ENCODE measurements around the gene COX7A2L.
A peak's percentile ranks its signal among the peaks of the same experiment; 100 is the strongest.
"Not testable (repeated sequence)": the region's sequence is repeated elsewhere in the genome, so short reads cannot be mapped to it uniquely, and the experiment has no call there.

Gene COX7A2L

DNA sequence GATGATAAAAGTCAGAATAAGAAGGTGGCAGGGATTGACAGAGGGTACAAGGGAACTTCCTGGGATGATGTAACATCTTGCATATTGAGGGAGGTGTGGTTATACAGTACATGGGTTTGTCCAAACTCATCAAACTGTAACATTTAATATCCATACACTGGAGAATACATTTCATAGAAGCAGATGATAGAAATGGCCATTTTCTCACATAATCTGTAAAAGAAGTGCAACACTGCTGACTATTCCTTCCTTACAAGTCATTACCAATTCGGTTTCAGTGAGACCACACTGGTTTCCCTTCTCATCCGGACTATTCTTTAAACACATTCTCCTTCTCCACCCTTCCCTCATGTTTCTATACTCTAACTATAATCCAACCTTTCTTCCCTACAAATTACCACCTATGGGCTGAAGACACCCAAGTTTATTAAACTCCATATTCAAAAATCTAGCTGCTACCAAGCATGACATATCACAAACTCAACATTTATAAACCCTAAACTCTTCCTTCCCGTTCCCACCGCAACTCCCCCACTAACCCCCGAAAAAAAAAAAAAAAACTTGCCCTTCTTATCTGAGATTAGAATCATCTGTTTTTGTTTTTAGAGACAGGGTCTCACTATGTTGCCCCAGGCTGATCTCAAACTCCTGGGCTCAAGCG is 1.6 kb downstream of the COX7A2L start:
- peaks cover 15% of the 10 kb centered on the region for H3K27me3 ChIP-seq (ENCODE audit: insufficient read depth, insufficient read length)
- peaks cover 6% of the 10 kb centered on the region for H3K36me3 ChIP-seq (ENCODE audit: insufficient read depth, insufficient read length, low read length)
- no peaks in the 10 kb centered on the region for H3K4me1 ChIP-seq (ENCODE audit: insufficient read depth, insufficient read length)
- DNase-seq (ENCODE audit: low read depth, low spot score), result no peak
- no peaks in the 10 kb centered on the region for H3K9me3 ChIP-seq (ENCODE audit: insufficient read depth, low read length)
- TF ChIP-seq ZNF274 (IDR thresholded peaks at IDR 0.05; ENCODE audit: low read depth, low read length) (no peak), SUZ12 (IDR thresholded peaks at IDR 0.05; ENCODE audit: extremely low read depth, insufficient read depth, insufficient read length) (no peak)
- peak overlapping the region; percentile 99 for H3K4me3 ChIP-seq (ENCODE audit: insufficient read length, low read depth)
- no peak overlapping the region for H3K9ac ChIP-seq (ENCODE audit: insufficient read length, low read depth)

DNA sequence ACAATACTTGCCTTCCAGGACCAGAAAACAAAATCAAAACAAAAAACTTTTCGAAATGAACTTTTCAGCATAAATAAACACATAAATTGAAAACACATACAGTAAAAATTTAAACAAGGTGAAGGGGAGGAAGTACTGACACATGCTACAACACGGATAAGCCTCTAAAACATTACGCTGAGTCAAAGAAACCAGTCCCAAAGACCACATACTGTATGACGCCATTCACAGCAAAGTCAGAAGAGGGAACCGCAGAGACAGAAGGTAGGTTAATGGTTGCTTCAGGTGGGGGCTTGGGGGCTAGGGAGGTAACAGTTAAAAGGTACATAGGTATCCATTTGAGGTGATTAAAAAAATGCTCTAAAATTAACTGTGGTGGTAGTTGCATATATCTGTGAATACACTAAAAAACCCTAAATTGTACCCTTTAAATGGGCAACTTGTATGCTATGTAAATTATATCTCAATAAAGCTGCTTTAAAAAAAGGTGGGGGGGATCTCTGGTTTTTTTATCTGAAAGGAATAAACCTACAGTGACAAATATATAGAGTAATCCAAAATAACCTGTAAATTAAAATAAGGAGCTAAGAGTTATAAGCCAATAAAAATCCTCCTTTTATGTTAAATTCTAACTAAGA is 7.1 kb downstream of the COX7A2L start:
- H3K4me3 ChIP-seq (ENCODE audit: insufficient read length, low read depth), result no peak overlapping the region
- peaks cover 38% of the 10 kb centered on the region for H3K36me3 ChIP-seq (ENCODE audit: insufficient read depth, insufficient read length, low read length)
- no peak for DNase-seq (ENCODE audit: low read depth, low spot score)
- H3K4me1 ChIP-seq (ENCODE audit: insufficient read depth, insufficient read length), result no peaks in the 10 kb centered on the region
- H3K9ac ChIP-seq (ENCODE audit: insufficient read length, low read depth), result no peak overlapping the region
- H3K9me3 ChIP-seq (ENCODE audit: insufficient read depth, low read length), result no peaks in the 10 kb centered on the region
- no peak for TF ChIP-seq SUZ12 (IDR thresholded peaks at IDR 0.05; ENCODE audit: extremely low read depth, insufficient read depth, insufficient read length)
- TF ChIP-seq YY1 (IDR thresholded peaks at IDR 0.05; ENCODE audit: insufficient read depth, insufficient read length), result no peak
- TF ChIP-seq ZNF274 (IDR thresholded peaks at IDR 0.05; ENCODE audit: low read depth, low read length), result no peak
- H3K27me3 ChIP-seq (ENCODE audit: insufficient read depth, insufficient read length), result no peaks in the 10 kb centered on the region

DNA sequence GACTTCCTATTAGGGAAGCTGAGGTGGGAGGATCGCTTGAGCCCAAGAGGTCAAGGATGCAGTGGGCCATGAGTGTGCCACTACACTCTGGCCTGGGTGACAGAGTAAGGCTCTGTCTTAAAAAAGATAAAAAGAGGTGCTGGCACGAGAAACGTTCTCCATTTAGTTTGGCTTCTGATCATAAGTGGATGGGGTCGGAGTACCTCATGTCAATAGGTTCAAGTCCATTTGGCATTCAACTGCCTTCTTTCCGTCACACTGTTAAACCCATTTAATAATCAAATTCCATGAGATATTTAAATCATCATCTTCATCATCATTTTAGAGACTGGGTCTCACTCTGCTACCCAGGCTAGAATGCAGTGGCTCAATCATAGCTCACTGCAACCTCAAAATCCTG is 9.2 kb downstream of the COX7A2L start:
- peaks cover 44% of the 10 kb centered on the region for H3K36me3 ChIP-seq (ENCODE audit: insufficient read depth, insufficient read length, low read length)
- TF ChIP-seq SUZ12 (IDR thresholded peaks at IDR 0.05; ENCODE audit: extremely low read depth, insufficient read depth, insufficient read length), result no peak
- TF ChIP-seq ZNF274 (IDR thresholded peaks at IDR 0.05; ENCODE audit: low read depth, low read length), result no peak
- no peak for TF ChIP-seq YY1 (IDR thresholded peaks at IDR 0.05; ENCODE audit: insufficient read depth, insufficient read length)
- H3K4me3 ChIP-seq (ENCODE audit: insufficient read length, low read depth), result no peak overlapping the region
- no peaks in the 10 kb centered on the region for H3K27me3 ChIP-seq (ENCODE audit: insufficient read depth, insufficient read length)
- DNase-seq (ENCODE audit: low read depth, low spot score), result no peak
- no peaks in the 10 kb centered on the region for H3K9me3 ChIP-seq (ENCODE audit: insufficient read depth, low read length)
- H3K4me1 ChIP-seq (ENCODE audit: insufficient read depth, insufficient read length), result no peaks in the 10 kb centered on the region
- H3K9ac ChIP-seq (ENCODE audit: insufficient read length, low read depth), result no peak overlapping the region

DNA sequence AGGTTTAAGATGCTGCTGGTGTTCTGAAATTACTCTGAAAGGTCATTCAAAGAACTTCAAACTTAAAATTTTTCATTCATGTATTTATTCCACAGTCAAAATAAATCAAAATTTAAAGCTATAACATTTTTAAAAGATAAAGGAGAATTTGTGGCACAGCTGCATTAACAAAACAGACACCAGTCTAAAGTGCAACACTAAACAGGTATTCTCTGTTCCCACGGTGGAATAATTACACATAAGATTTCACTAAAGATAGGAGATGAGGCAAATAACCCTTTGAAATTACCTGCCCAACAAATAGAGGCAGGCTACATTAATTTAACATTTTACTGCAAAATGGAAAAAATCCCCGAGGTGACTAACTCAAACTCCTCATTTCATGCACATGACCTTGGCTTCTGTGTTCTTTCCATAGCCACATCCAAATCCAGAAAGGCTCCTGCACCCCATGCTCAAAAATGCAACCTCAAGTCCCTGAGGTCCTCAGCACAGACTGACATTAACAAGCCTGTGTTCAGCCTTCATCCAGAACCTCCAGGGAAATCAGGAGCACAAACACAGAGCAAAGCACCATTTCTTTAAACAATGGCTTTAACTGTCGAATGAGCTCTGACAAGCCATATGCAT is 10.5 kb downstream of the COX7A2L start:
- H3K27me3 ChIP-seq (ENCODE audit: insufficient read depth, insufficient read length), result no peaks in the 10 kb centered on the region
- H3K36me3 ChIP-seq (ENCODE audit: insufficient read depth, insufficient read length, low read length), result peaks cover 51% of the 10 kb centered on the region
- H3K4me1 ChIP-seq (ENCODE audit: insufficient read depth, insufficient read length), result no peaks in the 10 kb centered on the region
- TF ChIP-seq YY1 (IDR thresholded peaks at IDR 0.05; ENCODE audit: insufficient read depth, insufficient read length) (no peak), ZNF274 (IDR thresholded peaks at IDR 0.05; ENCODE audit: low read depth, low read length) (no peak), SUZ12 (IDR thresholded peaks at IDR 0.05; ENCODE audit: extremely low read depth, insufficient read depth, insufficient read length) (no peak)
- H3K4me3 ChIP-seq (ENCODE audit: insufficient read length, low read depth), result no peak overlapping the region
- no peak for DNase-seq (ENCODE audit: low read depth, low spot score)
- no peak overlapping the region for H3K9ac ChIP-seq (ENCODE audit: insufficient read length, low read depth)
- no peaks in the 10 kb centered on the region for H3K9me3 ChIP-seq (ENCODE audit: insufficient read depth, low read length)

DNA sequence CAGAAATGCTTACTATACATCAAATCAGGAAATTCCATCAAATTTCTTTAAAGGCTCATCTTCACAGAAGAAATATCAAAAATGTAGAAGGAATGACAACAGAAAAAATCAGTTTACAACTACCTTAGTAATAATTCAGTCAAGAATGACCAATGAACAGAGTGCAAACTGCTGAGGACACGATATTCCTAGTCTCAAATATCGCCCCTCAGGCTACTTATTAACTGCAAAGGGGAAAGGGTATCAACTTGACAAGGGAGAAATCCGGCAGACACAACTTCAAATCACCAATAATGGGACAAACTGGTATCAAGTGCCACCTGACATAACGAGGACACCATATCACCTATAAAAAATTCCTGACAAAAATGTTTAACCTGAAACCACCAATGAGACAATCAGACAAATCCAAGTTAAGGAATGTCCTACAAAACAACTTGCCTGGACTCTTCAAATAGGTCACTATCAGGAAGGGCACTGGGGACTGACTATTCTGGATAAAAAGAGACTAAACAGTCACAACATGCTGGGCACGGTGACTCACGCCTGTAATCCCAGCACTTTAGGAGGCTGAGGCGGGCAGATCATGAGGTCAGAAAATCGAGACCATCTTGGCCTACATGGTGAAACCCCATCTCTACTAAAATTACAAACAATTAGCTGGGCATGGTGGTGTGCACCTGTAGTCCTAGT is 12.8 kb downstream of the COX7A2L start:
- Histone ChIP-seq H3K27me3 (ENCODE audit: insufficient read depth, insufficient read length) (no peaks in the 10 kb centered on the region), H3K9me3 (ENCODE audit: insufficient read depth, low read length) (no peaks in the 10 kb centered on the region), H3K9ac (ENCODE audit: insufficient read length, low read depth) (no peak overlapping the region), H3K4me3 (ENCODE audit: insufficient read length, low read depth) (no peak overlapping the region), H3K36me3 (ENCODE audit: insufficient read depth, insufficient read length, low read length) (peaks cover 56% of the 10 kb centered on the region), H3K4me1 (ENCODE audit: insufficient read depth, insufficient read length) (no peaks in the 10 kb centered on the region)
- TF ChIP-seq YY1 (IDR thresholded peaks at IDR 0.05; ENCODE audit: insufficient read depth, insufficient read length), result no peak
- no peak for DNase-seq (ENCODE audit: low read depth, low spot score)

- not testable (repeated sequence) for DNase-seq (ENCODE audit: low read depth, low spot score); H3K27me3 ChIP-seq (ENCODE audit: insufficient read depth, insufficient read length); H3K4me3 ChIP-seq (ENCODE audit: insufficient read length, low read depth); H3K9me3 ChIP-seq (ENCODE audit: insufficient read depth, low read length); H3K9ac ChIP-seq (ENCODE audit: insufficient read length, low read depth); H3K4me1 ChIP-seq (ENCODE audit: insufficient read depth, insufficient read length)
- peaks cover 50% of the 10 kb centered on the region for H3K36me3 ChIP-seq (ENCODE audit: insufficient read depth, insufficient read length, low read length)
Measured at GRCh38 chr2:42347518-42347917, 13.5 kb downstream of the COX7A2L start.

DNA sequence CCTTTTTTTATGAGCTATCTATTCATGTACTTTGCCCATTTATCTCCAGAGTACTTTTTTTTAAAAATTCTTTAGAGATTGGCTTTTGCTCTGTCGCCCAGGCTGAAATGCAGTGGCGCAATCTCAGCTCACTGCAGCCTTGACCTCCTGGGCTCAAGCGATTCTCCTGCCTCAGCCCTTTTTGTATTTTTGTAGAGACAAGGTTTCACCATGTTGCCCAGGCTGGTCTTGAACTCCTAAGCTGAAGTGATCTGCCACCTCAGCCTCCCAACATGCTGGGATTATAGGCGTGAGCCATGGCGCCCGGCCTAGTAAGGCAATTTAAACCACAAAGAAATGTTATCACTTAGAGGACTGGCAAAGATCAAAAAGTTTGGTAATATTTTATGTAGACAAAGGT is 14.2 kb downstream of the COX7A2L start:
- peaks cover 43% of the 10 kb centered on the region for H3K36me3 ChIP-seq (ENCODE audit: insufficient read depth, insufficient read length, low read length)
- not testable (repeated sequence) for H3K4me3 ChIP-seq (ENCODE audit: insufficient read length, low read depth); DNase-seq (ENCODE audit: low read depth, low spot score); H3K9ac ChIP-seq (ENCODE audit: insufficient read length, low read depth); H3K9me3 ChIP-seq (ENCODE audit: insufficient read depth, low read length); H3K4me1 ChIP-seq (ENCODE audit: insufficient read depth, insufficient read length); H3K27me3 ChIP-seq (ENCODE audit: insufficient read depth, insufficient read length)

All from NT2/D1 (cell line).